Stimulated activated naive CD8-positive, alpha-beta T cell treated with anti-CD3 and anti-CD28 coated beads, Interleukin-15, Interleukin-2, amounts not matched to agents 100 ng/mL and 50 ng/mL, for 24 hours (primary cell): ENCODE measurements around the gene HIF3A.

Experiments used
- H3K27ac Mint-ChIP-seq: one replicate; pipeline ENCODE4 v1.8.0; 2021; ENCODE audit warnings: mild to moderate bottlenecking, mixed read lengths
- H3K27me3 Mint-ChIP-seq: one replicate; pipeline ENCODE4 v1.8.0; 2021; ENCODE audit warnings: mixed read lengths
- H3K36me3 Mint-ChIP-seq: one replicate; pipeline ENCODE4 v1.8.0; 2021; ENCODE audit warnings: low read depth, mixed read lengths
- H3K4me1 Mint-ChIP-seq: one replicate; pipeline ENCODE4 v1.8.0; 2021; ENCODE audit warnings: low read depth, mixed read lengths
- H3K4me3 Mint-ChIP-seq: one replicate; pipeline ENCODE4 v1.8.0; 2021; ENCODE audit warnings: mild to moderate bottlenecking, mixed read lengths
- H3K9me3 Mint-ChIP-seq: one replicate; pipeline ENCODE4 v1.8.0; 2021; ENCODE audit warnings: mixed read lengths

The HIF3A gene

DNA sequence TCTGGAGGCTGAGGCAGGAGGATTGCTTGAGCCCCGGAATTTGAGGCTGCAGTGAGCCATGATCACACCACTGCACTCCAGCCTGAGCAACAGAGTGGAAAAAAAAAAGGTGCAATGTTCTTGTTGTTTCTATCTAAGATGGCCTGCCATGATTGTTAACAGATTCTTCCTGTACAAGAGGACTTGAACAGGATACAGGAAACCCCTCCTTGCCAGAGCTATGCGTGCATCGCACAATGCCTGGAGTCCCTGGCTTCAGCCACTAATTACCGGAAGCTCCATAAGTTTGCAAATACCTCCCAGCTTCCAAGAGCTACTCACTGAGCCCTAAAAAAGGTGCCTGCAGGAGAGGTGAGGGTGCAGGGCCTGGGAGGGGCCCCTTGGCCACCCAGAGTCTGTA, 13.1 kb upstream of the HIF3A start:
- no peaks in the 10 kb centered on the region for H3K36me3 Mint-ChIP-seq
- no peaks in the 10 kb centered on the region for H3K4me1 Mint-ChIP-seq
- H3K9me3 Mint-ChIP-seq = no peaks in the 10 kb centered on the region
- H3K4me3 Mint-ChIP-seq = no peak overlapping the region
- peaks cover 8% of the 10 kb centered on the region for H3K27me3 Mint-ChIP-seq
- no peak overlapping the region for H3K27ac Mint-ChIP-seq

DNA sequence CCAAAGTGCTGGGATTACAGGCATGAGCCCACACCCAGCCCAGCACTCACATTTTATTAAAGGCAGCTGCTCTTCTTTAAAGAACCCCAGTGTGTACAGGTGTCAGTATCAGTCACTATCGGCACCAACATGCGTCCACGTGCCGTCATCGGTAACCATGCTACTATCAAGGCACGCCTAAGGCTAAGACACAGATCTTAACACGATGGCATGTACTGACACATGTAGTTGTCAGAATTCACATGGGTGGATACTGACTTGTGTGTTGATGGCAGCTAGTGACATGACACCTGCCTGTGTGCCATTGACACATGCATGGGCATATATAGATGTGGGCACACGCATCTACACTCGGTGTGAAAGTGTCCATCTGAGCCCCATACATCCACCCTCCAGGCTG, 12.2 kb upstream of the HIF3A start:
- Mint-ChIP-seq H3K27ac (no peak overlapping the region), H3K4me1 (no peaks in the 10 kb centered on the region), H3K4me3 (no peak overlapping the region), H3K36me3 (no peaks in the 10 kb centered on the region), H3K9me3 (peaks cover 7% of the 10 kb centered on the region), H3K27me3 (peaks cover 8% of the 10 kb centered on the region)

DNA sequence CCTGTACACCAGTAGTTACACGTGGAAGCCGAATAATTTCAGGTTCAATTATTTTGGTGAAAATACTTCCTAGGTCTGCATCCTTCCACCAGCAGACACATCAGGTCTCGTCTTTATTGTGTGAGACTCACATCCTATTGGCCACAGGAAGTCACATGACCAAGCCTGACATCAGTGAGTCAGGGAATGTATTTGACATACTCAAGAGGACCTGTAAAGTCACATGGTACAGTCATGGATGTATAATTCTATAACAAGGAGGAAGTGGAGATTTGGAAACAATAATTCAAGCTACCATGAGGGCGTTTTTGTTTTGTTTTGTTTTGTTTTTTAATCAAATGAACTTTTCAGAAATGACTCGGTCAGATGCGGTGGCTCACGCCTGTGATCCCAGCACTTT, 9.3 kb upstream of the HIF3A start:
- Mint-ChIP-seq H3K36me3 (no peaks in the 10 kb centered on the region), H3K4me3 (no peak overlapping the region), H3K9me3 (peaks cover 13% of the 10 kb centered on the region), H3K4me1 (no peaks in the 10 kb centered on the region), H3K27me3 (peaks cover 4% of the 10 kb centered on the region), H3K27ac (no peak overlapping the region)

DNA sequence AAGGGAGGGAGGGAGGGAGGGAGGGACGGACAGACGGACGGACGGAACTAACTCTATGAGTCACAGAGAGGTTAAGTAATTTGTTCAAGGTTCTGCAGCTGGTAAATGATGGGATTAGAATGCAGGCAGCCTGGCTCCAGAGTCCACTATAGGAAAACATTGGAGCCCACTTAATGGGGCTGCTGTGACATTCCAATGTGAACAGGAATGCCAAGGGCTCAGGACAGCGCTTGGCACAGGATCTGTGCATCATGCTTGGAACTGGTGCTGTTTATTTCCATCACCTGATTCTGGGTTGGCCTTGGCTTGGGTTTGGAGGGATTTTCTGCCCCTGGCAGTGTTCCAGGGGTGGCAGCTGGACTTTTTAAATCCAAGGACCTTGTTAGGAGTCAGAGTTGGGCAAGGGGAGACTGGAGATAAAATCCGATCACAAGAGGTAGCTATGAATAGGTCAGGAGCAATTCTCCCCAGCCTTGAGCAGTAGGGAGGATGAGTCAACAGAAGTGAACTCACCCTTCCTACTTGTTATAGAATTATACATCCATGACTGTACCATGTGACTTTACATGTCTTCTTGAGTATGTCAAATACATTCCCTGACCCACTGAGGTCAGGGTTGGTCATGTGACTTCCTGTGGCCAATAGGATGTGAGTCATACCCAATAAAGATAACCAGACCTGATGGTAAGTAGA, 7.8 kb upstream of the HIF3A start:
- peaks cover 13% of the 10 kb centered on the region for H3K9me3 Mint-ChIP-seq
- H3K27ac Mint-ChIP-seq = no peak overlapping the region
- H3K4me1 Mint-ChIP-seq = no peaks in the 10 kb centered on the region
- H3K36me3 Mint-ChIP-seq = no peaks in the 10 kb centered on the region
- H3K27me3 Mint-ChIP-seq = peaks cover 4% of the 10 kb centered on the region
- H3K4me3 Mint-ChIP-seq = no peak overlapping the region

DNA sequence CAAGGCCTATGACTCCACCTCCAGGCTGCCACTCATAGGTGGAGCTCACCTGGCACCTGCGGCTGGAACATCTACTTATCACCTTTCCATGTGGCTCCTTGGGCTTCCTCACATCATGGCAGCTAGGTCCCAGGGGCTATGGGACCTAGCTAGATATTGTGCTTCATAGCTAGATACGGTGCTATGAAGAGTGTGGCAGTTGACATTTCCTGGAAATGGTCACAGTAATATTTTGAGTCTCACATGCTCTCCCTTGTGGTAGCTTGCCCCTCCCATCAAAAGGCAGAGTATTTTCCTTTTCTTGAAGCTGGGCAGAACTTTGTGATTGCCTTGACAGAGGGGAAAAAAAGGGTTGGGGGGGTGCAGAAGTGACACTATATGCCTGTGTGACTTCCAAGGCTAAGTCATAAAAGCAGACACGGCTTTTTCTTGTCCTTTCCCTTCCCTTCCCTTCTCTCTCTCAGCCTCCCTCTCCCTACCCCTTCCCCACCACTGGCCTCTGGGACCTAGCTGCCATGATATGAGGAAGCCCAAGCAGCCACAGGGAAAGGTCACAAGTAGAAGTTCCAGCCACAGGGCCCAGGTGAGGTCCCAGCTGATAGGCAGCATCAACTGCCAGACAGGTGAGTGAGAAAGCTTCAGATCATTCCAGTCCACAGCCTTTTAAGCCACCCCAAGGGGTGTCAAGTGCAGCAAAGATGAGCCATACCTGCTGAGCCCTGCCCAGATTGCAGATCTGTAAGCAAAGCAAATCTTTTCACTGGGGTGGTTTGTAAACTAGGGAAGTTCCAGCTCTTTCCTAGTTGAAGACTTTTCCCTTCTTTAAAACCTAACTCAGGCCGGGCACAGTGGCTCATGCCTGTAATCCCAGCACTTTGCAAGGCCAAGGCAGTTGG, 6.9 kb upstream of the HIF3A start:
- no peak overlapping the region for H3K27ac Mint-ChIP-seq
- H3K9me3 Mint-ChIP-seq = peaks cover 13% of the 10 kb centered on the region
- no peak overlapping the region for H3K4me3 Mint-ChIP-seq
- H3K27me3 Mint-ChIP-seq = peaks cover 12% of the 10 kb centered on the region
- H3K4me1 Mint-ChIP-seq = no peaks in the 10 kb centered on the region
- H3K36me3 Mint-ChIP-seq = no peaks in the 10 kb centered on the region

GRCh38 chr19:46291829-46292228, 5.0 kb upstream of the HIF3A start:
- Mint-ChIP-seq H3K4me3 (no peak overlapping the region), H3K27ac (no peak overlapping the region), H3K36me3 (peaks cover 3% of the 10 kb centered on the region), H3K27me3 (peaks cover 27% of the 10 kb centered on the region), H3K9me3 (peaks cover 13% of the 10 kb centered on the region), H3K4me1 (no peaks in the 10 kb centered on the region)

DNA sequence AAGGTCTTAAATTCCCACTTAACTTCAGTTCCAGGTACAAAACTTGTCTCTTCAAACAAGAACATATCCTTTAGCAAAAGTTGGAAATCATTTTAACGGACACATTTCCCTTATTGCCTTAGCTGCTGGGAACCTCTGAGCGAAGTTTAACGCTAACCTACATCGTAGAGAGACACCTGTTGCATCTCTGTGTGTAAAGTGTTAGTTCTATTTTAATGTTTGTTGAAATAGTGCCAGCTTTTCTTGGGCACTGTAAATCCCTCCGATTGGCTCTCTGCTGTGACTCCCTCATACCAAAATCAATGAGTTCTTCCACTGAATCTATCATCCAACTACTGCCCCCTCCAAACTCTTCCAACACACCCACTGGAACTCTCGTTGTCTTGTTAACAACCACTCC, 2.3 kb upstream of the HIF3A start:
- H3K36me3 Mint-ChIP-seq = peaks cover 3% of the 10 kb centered on the region
- peaks cover 7% of the 10 kb centered on the region for H3K9me3 Mint-ChIP-seq
- no peak overlapping the region for H3K4me3 Mint-ChIP-seq
- H3K27me3 Mint-ChIP-seq = peaks cover 30% of the 10 kb centered on the region
- no peak overlapping the region for H3K27ac Mint-ChIP-seq
- H3K4me1 Mint-ChIP-seq = peaks cover 4% of the 10 kb centered on the region

- peaks cover 3% of the 10 kb centered on the region for H3K36me3 Mint-ChIP-seq
- no peak overlapping the region for H3K27ac Mint-ChIP-seq
- peaks cover 4% of the 10 kb centered on the region for H3K4me1 Mint-ChIP-seq
- H3K27me3 Mint-ChIP-seq = peaks cover 38% of the 10 kb centered on the region
- H3K4me3 Mint-ChIP-seq = no peak overlapping the region
- H3K9me3 Mint-ChIP-seq = no peaks in the 10 kb centered on the region
Observed at GRCh38 chr19:46295401-46296201, 1.2 kb upstream of the HIF3A start.

DNA sequence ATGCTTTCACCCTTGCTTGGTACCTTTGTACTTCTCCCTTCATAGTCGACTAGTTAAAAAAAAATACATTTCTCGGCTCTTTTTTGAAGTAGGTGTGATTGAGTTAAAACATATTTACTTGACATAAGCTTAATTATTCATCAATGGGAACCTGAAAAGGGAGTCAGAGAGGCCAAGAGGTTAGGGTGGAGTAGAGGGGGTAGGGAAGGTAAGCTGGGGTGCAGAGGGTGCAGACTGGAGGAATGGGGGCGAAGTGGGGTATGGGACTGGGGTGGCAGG, 701 bp upstream of the HIF3A start:
- peaks cover 3% of the 10 kb centered on the region for H3K36me3 Mint-ChIP-seq
- peaks cover 4% of the 10 kb centered on the region for H3K4me1 Mint-ChIP-seq
- peaks cover 38% of the 10 kb centered on the region for H3K27me3 Mint-ChIP-seq
- H3K27ac Mint-ChIP-seq = no peak overlapping the region
- no peak overlapping the region for H3K4me3 Mint-ChIP-seq
- H3K9me3 Mint-ChIP-seq = no peaks in the 10 kb centered on the region

GRCh38 chr19:46297700-46298478, 1.0 kb downstream of the HIF3A start:
- Mint-ChIP-seq H3K4me1 (peaks cover 4% of the 10 kb centered on the region), H3K4me3 (no peak overlapping the region), H3K27me3 (peaks cover 38% of the 10 kb centered on the region), H3K36me3 (peaks cover 3% of the 10 kb centered on the region), H3K9me3 (no peaks in the 10 kb centered on the region), H3K27ac (no peak overlapping the region)

GRCh38 chr19:46298479-46299003, 1.7 kb downstream of the HIF3A start:
- peaks cover 3% of the 10 kb centered on the region for H3K36me3 Mint-ChIP-seq
- no peak overlapping the region for H3K4me3 Mint-ChIP-seq
- no peak overlapping the region for H3K27ac Mint-ChIP-seq
- H3K9me3 Mint-ChIP-seq = no peaks in the 10 kb centered on the region
- H3K27me3 Mint-ChIP-seq = peaks cover 38% of the 10 kb centered on the region
- peaks cover 4% of the 10 kb centered on the region for H3K4me1 Mint-ChIP-seq

GRCh38 chr19:46299004-46299509, 2.2 kb downstream of the HIF3A start:
- peaks cover 3% of the 10 kb centered on the region for H3K36me3 Mint-ChIP-seq
- H3K9me3 Mint-ChIP-seq = no peaks in the 10 kb centered on the region
- H3K4me1 Mint-ChIP-seq = peaks cover 4% of the 10 kb centered on the region
- no peak overlapping the region for H3K4me3 Mint-ChIP-seq
- H3K27ac Mint-ChIP-seq = no peak overlapping the region
- H3K27me3 Mint-ChIP-seq = peaks cover 38% of the 10 kb centered on the region

GRCh38 chr19:46299695-46300094, 2.9 kb downstream of the HIF3A start:
- Mint-ChIP-seq H3K27ac (no peak overlapping the region), H3K4me1 (peaks cover 4% of the 10 kb centered on the region), H3K4me3 (no peak overlapping the region), H3K36me3 (peaks cover 3% of the 10 kb centered on the region), H3K9me3 (no peaks in the 10 kb centered on the region), H3K27me3 (peaks cover 32% of the 10 kb centered on the region)

GRCh38 chr19:46303322-46303690, 6.5 kb downstream of the HIF3A start:
- Mint-ChIP-seq H3K27me3 (peaks cover 8% of the 10 kb centered on the region), H3K27ac (no peak overlapping the region), H3K4me1 (no peaks in the 10 kb centered on the region), H3K4me3 (no peak overlapping the region), H3K36me3 (no peaks in the 10 kb centered on the region), H3K9me3 (peaks cover 13% of the 10 kb centered on the region)
